K562 (cell line): ENCODE measurements around the gene SOX6. TPM values are rescaled to one million over a fixed set of nuclear protein-coding genes. Genes with fewer than 3 reads are reported as not detected.

Experiments used
- ATAC-seq: fragments of 200-7000 bp; cut with Tn5 transposase; 3 replicates; pipeline ENCODE4 v1.9.1; 2020; ENCODE audit warnings: moderate library complexity
- BruUV-seq: library from RNA; stranded (reverse); fragments of 400-500 nt; replicated peaks from 2 replicates; lab custom pipeline; 2021; lab: Mats Ljungman, UMichigan
- CTCF ChIA-PET: fragments of 300-600 bp; formaldehyde crosslinking; extraction: SDS; loops from one replicate; lab custom pipeline; 2021; ENCODE audit warnings: low intra/inter-chr PET ratio; lab: Yijun Ruan, JAX
- POLR2A ChIA-PET: fragments of 300-600, 350-650 bp; sonication (Branson Sonifier 250); formaldehyde crosslinking; extraction: SDS; loops from one replicate; lab custom pipeline; 2021; ENCODE audit warnings: antibody characterized with exemption, inconsistent platforms; lab: Yijun Ruan, JAX
- DNase-seq, 4 experiments: peaks; one replicate each; pipeline versions ENCODE4 v3.0.0 to v3.0.0-alpha.2; 2011 to 2018; ENCODE audit warnings: low spot score in 3 of 4, mixed read lengths in 3 of 4; ENCODE audit errors: extremely low read depth in 1 of 4
- FAIRE-seq: peaks from 2 replicates; lab custom pipeline; 2011; peaks lifted over from hg19 to GRCh38; lab: Jason Lieb, UNC
- H2AFZ ChIP-seq: 2 replicates; pipeline ENCODE4 v1.6.0; 2011; ENCODE audit warnings: low read depth, low read length, control low read depth, inconsistent platforms
- H3K27ac ChIP-seq: fragments of 200-600 bp; 3 replicates; pipeline ENCODE4 v1.8.0; 2011; ENCODE audit warnings: low read depth, mild to moderate bottlenecking, control low read depth, inconsistent platforms, low read length, moderate library complexity, mixed read lengths; ENCODE audit errors: extremely low read depth
- H3K27me3 ChIP-seq, 2 experiments: fragments of 300-600 bp in 1 of 2; 2 replicates in 1 of 2; 3 replicates in 1 of 2; pipeline versions ENCODE4 v1.6.0 to v1.8.0; 2011; ENCODE audit warnings: inconsistent platforms in 2 of 2, low read length in 2 of 2, mild to moderate bottlenecking in 1 of 2, mixed read lengths in 1 of 2, moderate library complexity in 1 of 2; ENCODE audit not compliant: control insufficient read depth in 2 of 2, insufficient read depth in 2 of 2
- H3K36me3 ChIP-seq: fragments of 300-600 bp; 3 replicates; pipeline ENCODE4 v1.8.0; 2011; ENCODE audit warnings: mild to moderate bottlenecking, low read length, inconsistent platforms; ENCODE audit not compliant: control insufficient read depth, insufficient read depth
- H3K4me1 ChIP-seq, 2 experiments: fragments of 200-600 bp in 1 of 2; replicated peaks in 1 of 2; 2 replicates in 1 of 2; 3 replicates in 1 of 2; pipeline versions ENCODE4 v1.5.1 to v1.8.0; 2011; ENCODE audit warnings: inconsistent platforms in 2 of 2, low read length in 2 of 2, mild to moderate bottlenecking in 1 of 2, mixed read lengths in 1 of 2, moderate library complexity in 1 of 2; ENCODE audit not compliant: control insufficient read depth in 2 of 2, insufficient read depth in 2 of 2
- H3K4me2 ChIP-seq: 2 replicates; pipeline ENCODE4 v1.6.1; 2011; ENCODE audit warnings: low read length, control low read depth, inconsistent platforms, mixed read lengths; ENCODE audit not compliant: insufficient read depth
- H3K4me3 ChIP-seq: fragments of 200-600 bp; sonication (generic), shearing (Covaris generic); 2 replicates; pipeline ENCODE4 v1.5.1; 2016; ENCODE audit warnings: control low read depth, inconsistent platforms
- H3K79me2 ChIP-seq: fragments of 200-600 bp; 3 replicates; pipeline ENCODE4 v1.8.0; 2011; ENCODE audit warnings: low read length, inconsistent platforms; ENCODE audit not compliant: control insufficient read depth, insufficient read depth
- H3K9ac ChIP-seq, 2 experiments: 2 replicates each; pipeline versions ENCODE4 v1.6.0 to v1.6.1; 2011; ENCODE audit warnings: low read depth in 2 of 2, low read length in 2 of 2, control low read depth in 1 of 2, inconsistent platforms in 1 of 2, mild to moderate bottlenecking in 1 of 2, mixed read lengths in 1 of 2; ENCODE audit not compliant: insufficient read depth in 1 of 2
- H3K9me1 ChIP-seq: one replicate; pipeline ENCODE4 v1.6.0; 2011; ENCODE audit warnings: inconsistent platforms, mild to moderate bottlenecking, low read length, moderate library complexity; ENCODE audit not compliant: control insufficient read depth, insufficient read depth
- H3K9me3 ChIP-seq: replicated peaks from 2 replicates; pipeline ENCODE4 v1.5.1; 2011; ENCODE audit warnings: low read depth, low read length, inconsistent platforms; ENCODE audit not compliant: control insufficient read depth, insufficient read depth
- H4K20me1 ChIP-seq: replicated peaks from 2 replicates; pipeline ENCODE4 v1.6.1; 2011; ENCODE audit warnings: low read length, inconsistent platforms, mixed read lengths; ENCODE audit not compliant: control insufficient read depth, insufficient read depth
- CCAR2 ChIP-seq: fragments of 200-400 bp; formaldehyde crosslinking; IDR thresholded peaks from 2 replicates; pipeline ENCODE4 v1.6.1; 2017; ENCODE audit warnings: mild to moderate bottlenecking, low read depth, low read length
- MCM7 ChIP-seq, 2 experiments: fragments of 450-650 bp; IDR thresholded peaks; 2 replicates each; pipeline ENCODE4 v1.6.1; 2016 to 2018
- PHF20 ChIP-seq: fragments of 450-650 bp; IDR thresholded peaks from 2 replicates; pipeline ENCODE4 v1.6.1; 2018; ENCODE audit not compliant: partially characterized antibody
- SFPQ ChIP-seq: fragments of 200-400 bp; formaldehyde crosslinking; IDR thresholded peaks from 2 replicates; pipeline ENCODE4 v1.6.1; 2017; ENCODE audit warnings: mild to moderate bottlenecking, low read depth, low read length, moderate library complexity
- SRSF7 ChIP-seq: fragments of 200-400 bp; formaldehyde crosslinking; optimal IDR thresholded peaks from 2 replicates; pipeline ENCODE3; 2017; ENCODE audit warnings: mild to moderate bottlenecking, low read depth, low read length
- STAT6 ChIP-seq: sonication (generic); formaldehyde crosslinking; IDR thresholded peaks from 2 replicates; pipeline ENCODE4 v1.8.1; 2023; ENCODE audit warnings: mild to moderate bottlenecking, missing genetic modification reagents
- TCFL5 ChIP-seq: fragments of 250-450 bp; sonication (Bioruptor Pico); conservative IDR thresholded peaks from 2 replicates; pipeline ENCODE4 v1.6.1; 2021; ENCODE audit warnings: mild to moderate bottlenecking, moderate library complexity, matching md5 sums
- TRIM28 ChIP-seq: fragments of 450-650 bp; IDR thresholded peaks from 2 replicates; pipeline ENCODE4 v1.6.1; 2017
- ZNF12 ChIP-seq: sonication (generic); formaldehyde crosslinking; IDR thresholded peaks from 2 replicates; pipeline ENCODE4 v1.4.0; 2020; ENCODE audit warnings: mild to moderate bottlenecking, missing genetic modification reagents
- ZNF140 ChIP-seq: fragments of 250-450 bp; sonication (Bioruptor Pico); IDR thresholded peaks from 2 replicates; pipeline ENCODE4 v1.8.0; 2021; ENCODE audit warnings: moderate library complexity, mild to moderate bottlenecking, inconsistent platforms
- WGBS: fragments of 100-300 bp; shearing (Covaris generic); methylation state at CpG from one replicate; pipeline ENCODE4 v1.1.6; 2016; ENCODE audit warnings: low coverage, mixed read lengths; ENCODE audit not compliant: insufficient coverage; ENCODE audit errors: missing lambda C conversion rate; 5-methylcytosine and 5-hydroxymethylcytosine counted together
- in situ Hi-C: fragments of 300-500 bp; cut with MboI; formaldehyde crosslinking; loops from 4 replicates; pipeline ENCODE4 v1.15.0; 2018; ENCODE audit warnings: inconsistent platforms, mixed read lengths
- intact Hi-C: fragments of 100-400 bp; cut with micrococcal nuclease; formaldehyde crosslinking; loops from 2 replicates; pipeline ENCODE4 v1.14.2; 2022
- polyA plus RNA-seq, 8 experiments: library from polyadenylated mRNA; depleted of rRNA in 4 of 8; stranded (reverse) in 5 of 8; unstranded in 3 of 8; fragments of >200 nt; fragmentation: Nextera tagmentation in 2 of 8; fragmentation: Illumina TruSeq in 1 of 8; extraction: Ambion mirVana in 2 of 8; extraction: Trizol in 1 of 8; gene quantifications; 2 replicates each; pipeline versions ENCODE4 v1.2.1 to v1.2.3, GENCODE V29; 2011 to 2014; ENCODE audit warnings: inconsistent platforms in 1 of 8, missing spikeins in 1 of 8
- total RNA-seq, 7 experiments: library from RNA; depleted of rRNA in 6 of 7; stranded (reverse); fragments of >200 nt in 6 of 7; fragmentation: Illumina TruSeq in 2 of 7; extraction: Trizol in 2 of 7; gene quantifications; 2 replicates each; pipeline versions ENCODE4 v1.2.1 to v1.2.3, GENCODE V29; 2011 to 2021; ENCODE audit warnings: low replicate concordance in 1 of 7

SOX6 gene
- total and polyA plus RNA-seq, 9 of the 15 experiments (the other 6 are each of a cell fraction or from before 2014, with no cell fraction given), result 0.89 to 8.7 (median 5.7) TPM

- H3K9ac ChIP-seq, result no peak overlapping the region
- no peaks in the 10 kb centered on the region for H3K79me2 ChIP-seq
- DNase-seq (no peak), ATAC-seq (no peak), FAIRE-seq (no peak)
- BruUV-seq, result no TSS peak
- 0 out of 2 replicates have a peak, but pooled peaks cover 2% of the 10 kb centered on the region for H3K9me3 ChIP-seq
- no peaks in the 10 kb centered on the region for H3K27me3 ChIP-seq
- peak overlapping the region; percentile 21; the same call in 1 of the 2 replicates for H2AFZ ChIP-seq
- H3K4me2 ChIP-seq, result no peak overlapping the region
- WGBS, result 73% methylated on average over 3 of the region's 3 CpGs
- peaks cover 0 to 43% of the 10 kb centered on the region in 2 experiments; a peak in 3 of 5 replicates for H3K4me1 ChIP-seq
- no peaks in the 10 kb centered on the region for H4K20me1 ChIP-seq
- no peak overlapping the region for H3K4me3 ChIP-seq
- H3K27ac ChIP-seq, result no peak overlapping the region
- in situ Hi-C loops, result loop anchor here (10.0 kb wide), 1 partner anchor 229 kb away; no protein-coding TSS in a partner anchor
- H3K9me1 ChIP-seq, result no peaks in the 10 kb centered on the region
- intact Hi-C loops, result no loop called here
- ChIA-PET POLR2A (no interaction called here), CTCF (no interaction called here)
- H3K36me3 ChIP-seq, result no peaks in the 10 kb centered on the region; the same call in 2 of the 3 replicates
- no peak for TF ChIP-seq PHF20
- no peak for TF ChIP-seq MCM7 (IDR thresholded peaks at IDR 0.05)
- TF ChIP-seq STAT6 (CRISPR knock-in tag), result no peak
- no peak for TF ChIP-seq TCFL5 (CRISPR knock-in tag)
- TF ChIP-seq SFPQ, result no peak
- no peak for TF ChIP-seq ZNF140
- no peak for TF ChIP-seq TRIM28
- TF ChIP-seq ZNF12 (CRISPR knock-in tag), result no peak
- no peak for TF ChIP-seq SRSF7
- no peak for TF ChIP-seq CCAR2
These were observed 9.4 kb upstream of the SOX6 start for GRCh38 chr11:16365581-16366228.
